ENCODE data around the gene STARD13. TPM values are rescaled to one million over a fixed set of nuclear protein-coding genes. Genes with fewer than 3 reads are reported as not detected.

The STARD13 gene
- total RNA-seq, 6 experiments from 2014 or later: 7.0 to 16.1 (median 9.8) TPM

- intact Hi-C loops (cut with DNase I): no loop called here
- Histone ChIP-seq H3K4me1 (peaks cover 0 to 40% (median 10%) of the 10 kb centered on the region in 4 donors), H3K9me3 (no peaks in the 10 kb centered on the region), H3K27ac (peak overlapping the region; percentile 85 to 94 (median 91)), H3K27me3 (no peaks in the 10 kb centered on the region), H3K4me3 (peak overlapping the region; percentile 59 to 69 (median 65)), H3K36me3 (no peaks in the 10 kb centered on the region)
- TF ChIP-seq CTCF (IDR thresholded peaks at IDR 0.05): no peak
- WGBS (ENCODE audit: insufficient coverage, low coverage, low lambda C conversion rate, missing lambda C conversion rate): 5% methylated on average over 6 of the region's 6 CpGs
- DNase-seq (no peak), ATAC-seq (peak; percentile 19 to 40 (median 31))
Observed at GRCh38 chr13:33284916-33285315, 639 bp downstream of the STARD13 start.

- Histone ChIP-seq H3K9me3 (no peaks in the 10 kb centered on the region), H3K4me1 (peaks cover 0 to 47% (median 13%) of the 10 kb centered on the region in 4 donors), H3K27me3 (no peaks in the 10 kb centered on the region), H3K36me3 (no peaks in the 10 kb centered on the region), H3K27ac (peak overlapping the region; percentile 85 to 94 (median 91)), H3K4me3 (peak overlapping the region in 2 of 3 donors; percentile 59 to 65)
- 42% methylated on average over 1 of the region's 1 CpG for WGBS (ENCODE audit: insufficient coverage, low coverage, low lambda C conversion rate, missing lambda C conversion rate)
- ATAC-seq (peak in 1 of 4 donors; percentile 9), DNase-seq (no peak)
- TF ChIP-seq POLR2A (IDR thresholded peaks at IDR 0.05) (no peak), CTCF (IDR thresholded peaks at IDR 0.05) (no peak)
- intact Hi-C loops (cut with DNase I): no loop called here
Observed at GRCh38 chr13:33284031-33284430, 1.5 kb downstream of the STARD13 start.

- TF ChIP-seq POLR2A (IDR thresholded peaks at IDR 0.05) (no peak), CTCF (IDR thresholded peaks at IDR 0.05) (no peak)
- no peaks in the 10 kb centered on the region for H3K36me3 ChIP-seq
- DNase-seq (no peak), ATAC-seq (no peak)
- peak overlapping the region in 1 of 3 donors; percentile 59 for H3K4me3 ChIP-seq
- intact Hi-C loops (cut with DNase I): no loop called here
- no peaks in the 10 kb centered on the region for H3K9me3 ChIP-seq
- no peaks in the 10 kb centered on the region for H3K27me3 ChIP-seq
- WGBS (ENCODE audit: insufficient coverage, low coverage, low lambda C conversion rate, missing lambda C conversion rate): 13% methylated on average over 1 of the region's 1 CpG
- peak overlapping the region in 2 of 3 donors; percentile 85 to 94 for H3K27ac ChIP-seq
- H3K4me1 ChIP-seq: peaks cover 0 to 54% (median 17%) of the 10 kb centered on the region in 4 donors
Observed at GRCh38 chr13:33283195-33283911, 2.2 kb downstream of the STARD13 start.

DNA sequence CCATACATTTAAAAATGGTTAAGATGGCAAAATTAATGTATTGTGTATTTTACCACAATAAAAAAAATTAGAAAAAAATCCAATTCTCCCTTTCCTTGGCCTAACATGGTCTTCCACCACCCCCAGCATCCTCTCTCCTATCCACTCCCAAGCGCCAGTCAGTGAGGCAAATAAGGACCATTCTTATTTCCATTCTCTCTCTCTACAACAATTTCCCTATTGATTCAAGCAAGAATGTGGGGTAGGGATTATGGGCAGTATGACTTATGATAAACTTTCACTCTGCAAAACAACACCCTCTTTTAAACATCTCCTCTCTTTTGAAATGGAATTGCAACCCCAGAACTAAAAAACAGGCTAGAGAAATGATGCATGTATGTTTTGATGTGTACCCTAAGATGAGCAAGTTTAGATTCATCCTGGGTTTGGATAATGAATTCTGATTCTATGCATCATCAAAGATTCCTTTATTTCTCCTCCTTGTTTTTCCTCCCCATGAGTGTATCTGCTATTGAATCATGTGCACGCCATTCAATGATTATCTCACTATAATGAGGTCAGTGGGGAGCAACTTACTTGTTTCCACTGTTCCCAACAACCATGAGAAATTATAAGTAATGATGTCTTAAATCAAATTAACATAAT is 3.5 kb downstream of the STARD13 start:
- Histone ChIP-seq H3K27ac (no peak overlapping the region), H3K9me3 (no peaks in the 10 kb centered on the region), H3K4me1 (peaks cover 0 to 66% (median 19%) of the 10 kb centered on the region in 4 donors), H3K27me3 (no peaks in the 10 kb centered on the region), H3K36me3 (no peaks in the 10 kb centered on the region), H3K4me3 (no peak overlapping the region)
- ATAC-seq (no peak), DNase-seq (no peak)
- WGBS (ENCODE audit: insufficient coverage, low coverage, low lambda C conversion rate, missing lambda C conversion rate): 80% methylated on average over 2 of the region's 2 CpGs
- intact Hi-C loops (cut with DNase I): no loop called here
- no peak for TF ChIP-seq CTCF (IDR thresholded peaks at IDR 0.05)
- TF ChIP-seq POLR2A (IDR thresholded peaks at IDR 0.05): no peak

Measured in right lobe of liver (tissue), 6 donors.